AG04449 (cell line): ENCODE data around the gene GLRA3.

Source experiments
- CTCF ChIA-PET: fragments of 350-600 bp; formaldehyde crosslinking; extraction: SDS; loops from one replicate; lab custom pipeline; 2021; ENCODE audit warnings: antibody characterized with exemption; lab: Yijun Ruan, JAX
- POLR2A ChIA-PET: fragments of 400-600, 350-600 bp; formaldehyde crosslinking; extraction: SDS; loops from one replicate; lab custom pipeline; 2020; ENCODE audit warnings: antibody characterized with exemption, inconsistent platforms; lab: Yijun Ruan, JAX
- DNase-seq: peaks from one replicate; pipeline ENCODE4 v3.0.0-alpha.2; 2010; ENCODE audit warnings: low read depth, low spot score
- H3K4me3 ChIP-seq: 2 replicates; pipeline ENCODE4 v1.5.1; 2011; ENCODE audit warnings: low read depth, mild to moderate bottlenecking, control low read depth, low read length
- CTCF ChIP-seq: IDR thresholded peaks from one replicate; pipeline ENCODE4 v1.5.1; 2011; ENCODE audit warnings: mild to moderate bottlenecking, moderate library complexity, low read length, control low read depth, inconsistent platforms; ENCODE audit not compliant: insufficient read depth; ENCODE audit errors: missing control alignments

Gene GLRA3

GRCh38 chr4:174856926-174857800, 28.1 kb upstream of the GLRA3 start:
- no peak for DNase-seq
- CTCF ChIA-PET: no interaction called here

GRCh38 chr4:174855050-174855449, 26.0 kb upstream of the GLRA3 start:
- DNase-seq: no peak
- POLR2A ChIA-PET: no interaction called here
- no peak overlapping the region for H3K4me3 ChIP-seq
- CTCF ChIA-PET: no interaction called here
- no peak for TF ChIP-seq CTCF

More at GRCh38 chr4:174856926-174857800, 28.1 kb upstream of the GLRA3 start:
- TF ChIP-seq CTCF: no peak
- H3K4me3 ChIP-seq: no peak overlapping the region
- POLR2A ChIA-PET: no interaction called here

GRCh38 chr4:174853629-174854028, 24.6 kb upstream of the GLRA3 start:
- H3K4me3 ChIP-seq: no peak overlapping the region
- ChIA-PET CTCF (no interaction called here), POLR2A (no interaction called here)
- no peak for TF ChIP-seq CTCF
- no peak for DNase-seq

- POLR2A ChIA-PET: no interaction called here
- no peak for DNase-seq
- CTCF ChIA-PET: no interaction called here
- no peak for TF ChIP-seq CTCF
- H3K4me3 ChIP-seq: no peak overlapping the region
Measured at GRCh38 chr4:174848596-174848995, 19.5 kb upstream of the GLRA3 start.

- DNase-seq: no peak
- H3K4me3 ChIP-seq: no peak overlapping the region
- POLR2A ChIA-PET: no interaction called here
- no peak for TF ChIP-seq CTCF
- CTCF ChIA-PET: no interaction called here
Measured at GRCh38 chr4:174847801-174848427, 18.9 kb upstream of the GLRA3 start.

GRCh38 chr4:174835536-174835935, 6.5 kb upstream of the GLRA3 start:
- POLR2A ChIA-PET: no interaction called here
- CTCF ChIA-PET: no interaction called here
- DNase-seq: no peak
- TF ChIP-seq CTCF: no peak
- no peak overlapping the region for H3K4me3 ChIP-seq
